Activated naive CD4-positive, alpha-beta T cell treated with anti-CD3 and anti-CD28 coated beads for 36 hours (primary cell): ENCODE data around the gene SFN. TPM values are rescaled to one million over a fixed set of nuclear protein-coding genes. Genes with fewer than 3 reads are reported as not detected.

Experiments
- CTCF ChIA-PET: fragments of 350-600 bp; sonication (Branson Sonifier 250); formaldehyde crosslinking; loops from one replicate; lab custom pipeline; 2021; ENCODE audit warnings: antibody characterized with exemption; lab: Charles Lee
- DNase-seq: peaks from one replicate; pipeline ENCODE4 v3.0.0-alpha.2; 2020
- H3K27ac Mint-ChIP-seq: one replicate; pipeline ENCODE4 v1.8.0; 2021; ENCODE audit warnings: mild to moderate bottlenecking, mixed read lengths
- H3K27me3 Mint-ChIP-seq: one replicate; pipeline ENCODE4 v1.8.0; 2021; ENCODE audit warnings: low read depth, mixed read lengths
- H3K36me3 Mint-ChIP-seq: one replicate; pipeline ENCODE4 v1.8.0; 2021; ENCODE audit warnings: low read depth, mixed read lengths
- H3K4me1 Mint-ChIP-seq: one replicate; pipeline ENCODE4 v1.8.0; 2021; ENCODE audit warnings: low read depth, mixed read lengths
- H3K4me3 Mint-ChIP-seq: one replicate; pipeline ENCODE4 v1.8.0; 2021; ENCODE audit warnings: mild to moderate bottlenecking, moderate library complexity, mixed read lengths
- H3K9me3 Mint-ChIP-seq: one replicate; pipeline ENCODE4 v1.8.0; 2021; ENCODE audit warnings: mixed read lengths
- intact Hi-C: fragments of 100-400 bp; cut with micrococcal nuclease; formaldehyde crosslinking; loops from one replicate; pipeline ENCODE4 v1.15.1; 2023
- total RNA-seq, 2 experiments: library from RNA; stranded (reverse); gene quantifications; one replicate each; pipeline ENCODE4 v1.2.3, GENCODE V29; 2021

SFN gene
- total RNA-seq, 2 experiments from 2014 or later: 0.26 to 0.52 TPM

DNA sequence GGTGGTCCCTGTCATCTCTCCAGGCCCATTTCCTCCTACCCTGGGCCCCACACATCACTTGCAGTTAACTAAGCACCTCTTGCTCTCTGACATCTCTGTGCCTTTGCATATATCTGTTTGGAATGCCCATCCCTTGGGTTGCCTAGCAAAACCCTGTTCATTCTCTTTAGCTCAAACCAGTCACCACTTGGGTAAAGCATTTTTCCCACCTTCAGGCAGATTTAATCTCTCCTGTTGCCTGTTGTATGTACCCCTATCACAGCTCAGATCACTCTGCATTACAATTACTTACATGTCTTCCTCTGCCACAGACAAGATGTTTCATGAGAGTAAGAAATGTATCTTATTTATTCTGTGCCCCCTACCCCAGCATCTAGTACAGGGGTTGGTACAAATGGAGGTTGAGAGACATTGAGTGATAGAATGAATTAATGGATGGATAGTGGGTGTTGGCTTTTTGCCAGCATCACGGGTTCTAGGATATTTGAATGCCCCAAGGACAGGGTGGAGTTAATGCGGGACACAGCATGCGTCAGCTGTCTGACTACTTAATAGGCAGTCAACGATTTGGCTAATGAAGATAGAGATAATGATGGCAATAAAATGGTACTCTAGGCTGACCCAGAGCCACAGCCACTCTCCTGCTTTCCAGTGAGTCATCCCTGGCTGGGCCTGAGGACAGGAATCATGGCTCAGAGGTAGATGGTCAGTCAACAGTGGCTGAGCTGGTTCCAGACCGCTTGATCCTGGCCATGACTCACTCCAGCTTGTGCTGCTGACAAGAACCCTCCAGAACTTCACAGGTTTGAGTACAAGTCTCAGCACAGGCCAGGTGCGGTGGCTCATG, 44.3 kb downstream of the SFN start:
- intact Hi-C loops: no loop called here
- Mint-ChIP-seq H3K36me3 (no peaks in the 10 kb centered on the region), H3K4me1 (no peaks in the 10 kb centered on the region), H3K9me3 (no peaks in the 10 kb centered on the region), H3K27me3 (no peaks in the 10 kb centered on the region), H3K4me3 (no peak overlapping the region), H3K27ac (no peak overlapping the region)
- CTCF ChIA-PET: interaction anchor here (0.6 kb wide), 1 partner anchor 11 kb away, joined by 4 read pairs; no protein-coding TSS in a partner anchor
- DNase-seq: no peak

DNA sequence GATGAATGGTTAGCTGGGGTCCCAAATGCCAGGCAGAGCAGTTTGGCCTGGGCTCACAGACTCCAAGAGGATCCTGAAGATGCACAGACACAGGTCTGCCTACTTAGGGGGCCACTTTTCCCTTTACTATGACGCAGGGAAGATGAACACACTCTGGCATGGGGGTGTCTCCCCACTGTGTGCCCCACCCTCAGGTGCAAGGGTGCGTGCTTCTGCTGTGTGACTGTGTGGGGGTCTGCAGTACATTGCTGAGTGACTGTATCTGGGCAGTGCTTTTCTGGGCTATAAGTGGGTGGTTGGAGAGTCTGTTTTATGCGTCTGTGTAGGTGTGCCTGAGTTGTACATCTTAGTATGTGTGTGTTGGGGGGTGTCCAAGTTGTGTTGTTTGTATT, 47.0 kb downstream of the SFN start:
- intact Hi-C loops: no loop called here
- CTCF ChIA-PET: interaction anchor here (1.6 kb wide), 1 partner anchor 10 kb away, joined by 4 read pairs; the partner anchor contains the start of gene GPATCH3
- no peak for DNase-seq

DNA sequence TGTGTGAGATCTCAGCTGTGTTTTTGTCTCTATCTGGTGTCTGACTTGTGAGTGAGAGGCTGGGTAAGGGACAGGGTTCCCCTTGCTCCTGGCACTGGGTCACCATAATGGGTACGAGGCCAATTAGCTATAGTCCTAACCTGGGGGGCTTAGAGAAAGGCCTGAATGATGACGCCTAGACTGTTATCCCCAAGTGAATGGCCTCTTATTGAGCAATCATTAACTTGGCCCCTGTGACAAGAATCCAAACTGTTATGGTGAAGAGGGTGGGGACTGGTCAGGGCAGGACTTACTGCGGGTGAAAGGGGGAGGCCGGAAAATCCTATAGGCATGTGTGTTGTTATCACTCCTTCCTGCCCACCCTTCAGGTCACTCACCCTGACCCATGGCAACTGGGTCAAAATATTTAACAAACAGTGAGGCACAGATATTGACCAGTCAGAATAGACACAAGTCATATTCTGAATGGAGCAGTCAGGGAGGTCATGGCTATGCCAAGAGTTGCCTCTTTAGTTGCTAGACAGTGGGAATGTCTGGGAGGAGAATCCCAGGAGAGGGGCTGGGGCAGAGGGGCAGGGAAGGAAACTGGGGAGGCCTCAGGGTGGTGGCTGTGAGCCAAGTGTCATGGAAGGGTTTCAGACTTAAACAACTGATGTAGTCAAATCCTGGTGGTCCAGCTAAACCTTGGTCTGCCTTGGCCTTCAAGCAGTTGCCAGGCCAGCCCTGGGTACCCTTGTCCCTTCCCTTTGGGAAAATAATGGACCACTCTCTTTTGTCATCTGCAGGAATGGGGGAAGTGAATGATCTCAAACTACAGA, 47.6 kb downstream of the SFN start:
- no peak overlapping the region for H3K4me3 Mint-ChIP-seq
- no peak overlapping the region for H3K27ac Mint-ChIP-seq
- no peaks in the 10 kb centered on the region for H3K4me1 Mint-ChIP-seq
- intact Hi-C loops: no loop called here
- no peak for DNase-seq
- CTCF ChIA-PET: no interaction called here
- H3K36me3 Mint-ChIP-seq: no peaks in the 10 kb centered on the region
- H3K27me3 Mint-ChIP-seq: no peaks in the 10 kb centered on the region
- no peaks in the 10 kb centered on the region for H3K9me3 Mint-ChIP-seq

More for the DNA sequence above, 47.0 kb downstream of the SFN start:
- no peak overlapping the region for H3K27ac Mint-ChIP-seq
- no peaks in the 10 kb centered on the region for H3K4me1 Mint-ChIP-seq
- H3K36me3 Mint-ChIP-seq: no peaks in the 10 kb centered on the region
- no peak overlapping the region for H3K4me3 Mint-ChIP-seq
- H3K9me3 Mint-ChIP-seq: no peaks in the 10 kb centered on the region
- no peaks in the 10 kb centered on the region for H3K27me3 Mint-ChIP-seq

DNA sequence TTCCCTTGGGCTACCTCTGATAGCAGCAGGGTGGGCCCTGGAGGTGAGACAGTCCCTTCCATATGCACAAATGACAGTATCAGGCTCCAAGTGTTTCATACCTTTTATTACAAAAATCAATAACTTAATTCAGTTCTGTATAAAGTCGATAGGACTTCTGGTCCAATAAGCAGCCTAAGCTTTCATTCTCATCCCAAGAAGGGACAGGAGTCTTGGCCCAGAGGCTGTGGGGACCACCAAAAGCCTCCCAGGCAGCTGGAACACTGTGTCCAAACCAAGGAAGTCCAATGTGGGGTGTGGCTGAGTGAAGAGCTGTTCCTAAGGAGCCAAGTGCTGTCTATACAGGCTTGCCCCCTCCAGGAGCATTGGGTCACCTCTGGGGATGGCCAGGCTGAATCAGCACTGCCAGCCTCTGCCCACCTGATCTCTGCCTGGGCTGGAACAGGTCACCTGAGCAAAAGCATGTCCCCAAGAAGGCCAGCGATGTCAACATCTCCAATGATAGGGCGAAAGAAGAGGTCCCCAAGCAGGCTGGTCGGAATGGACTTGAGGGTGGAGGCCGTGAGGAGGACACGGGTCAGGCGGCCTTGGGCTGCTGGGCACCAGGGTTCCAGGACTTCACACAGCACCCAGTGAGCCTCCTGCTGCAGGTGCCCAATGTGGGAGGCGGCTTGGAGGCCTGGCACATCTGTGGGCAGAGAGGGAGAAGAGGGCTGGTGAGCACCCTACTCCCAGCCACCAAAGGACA, 48.6 kb downstream of the SFN start:
- intact Hi-C loops: no loop called here
- CTCF ChIA-PET: no interaction called here
- no peak overlapping the region for H3K4me3 Mint-ChIP-seq
- no peaks in the 10 kb centered on the region for H3K4me1 Mint-ChIP-seq
- no peaks in the 10 kb centered on the region for H3K9me3 Mint-ChIP-seq
- no peak for DNase-seq
- no peak overlapping the region for H3K27ac Mint-ChIP-seq
- H3K36me3 Mint-ChIP-seq: no peaks in the 10 kb centered on the region
- H3K27me3 Mint-ChIP-seq: no peaks in the 10 kb centered on the region

DNA sequence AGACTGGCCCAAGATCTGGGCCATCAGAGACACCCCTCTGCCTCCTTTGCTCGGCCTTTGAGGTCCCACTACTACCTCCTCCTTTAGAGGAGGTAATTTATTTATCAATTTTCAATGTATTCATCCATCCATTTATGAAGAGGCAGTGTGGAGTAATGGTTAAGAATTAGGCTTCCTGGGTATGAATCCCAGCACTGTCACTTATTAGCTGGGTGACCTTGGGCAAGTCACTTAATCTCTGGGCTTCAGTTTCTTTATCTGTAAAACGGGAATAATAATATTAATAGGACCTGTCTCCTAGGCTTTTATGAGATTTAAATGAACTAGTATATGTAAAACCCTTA, 49.2 kb downstream of the SFN start:
- Mint-ChIP-seq H3K27me3 (no peaks in the 10 kb centered on the region), H3K9me3 (no peaks in the 10 kb centered on the region), H3K4me3 (no peak overlapping the region), H3K4me1 (no peaks in the 10 kb centered on the region), H3K36me3 (no peaks in the 10 kb centered on the region), H3K27ac (no peak overlapping the region)
- DNase-seq: no peak
- intact Hi-C loops: no loop called here
- CTCF ChIA-PET: no interaction called here

DNA sequence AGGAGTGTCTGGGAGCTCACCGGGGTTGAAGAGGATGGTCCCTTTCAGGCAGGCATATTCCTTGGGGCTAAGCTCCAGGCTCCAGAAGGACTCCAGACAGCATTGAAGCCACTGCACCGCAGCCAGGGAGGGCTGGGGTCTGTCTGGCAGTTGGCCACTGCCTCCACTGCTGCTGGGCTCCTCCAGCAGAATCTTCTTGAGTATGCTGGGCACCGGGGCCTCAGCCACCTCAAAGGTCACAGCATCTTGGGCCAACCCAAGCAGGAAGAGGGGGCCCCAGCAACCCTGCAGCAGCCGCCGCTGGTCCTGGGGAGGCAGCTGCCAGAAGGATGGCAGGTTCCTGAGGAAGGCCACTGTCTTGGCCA, 50.4 kb downstream of the SFN start:
- Mint-ChIP-seq H3K4me3 (no peak overlapping the region), H3K27me3 (no peaks in the 10 kb centered on the region), H3K36me3 (no peaks in the 10 kb centered on the region), H3K9me3 (no peaks in the 10 kb centered on the region), H3K27ac (no peak overlapping the region), H3K4me1 (no peaks in the 10 kb centered on the region)
- no peak for DNase-seq
- CTCF ChIA-PET: interaction anchor here (0.6 kb wide), 1 partner anchor 85 kb away, joined by 5 read pairs; no protein-coding TSS in a partner anchor
- intact Hi-C loops: no loop called here

Other genes starting within 250 kb of the SFN start
- 10 to 100 TPM; 65.0 to 65.9 TPM for gene ARID1A, start 167.1 kb upstream of the SFN start, total RNA-seq
- gene PIGV, start 75.2 kb upstream of the SFN start, total RNA-seq: 10 to 100 TPM; 10.6 to 11.2 TPM
- gene ZDHHC18, start 36.5 kb upstream of the SFN start, total RNA-seq: 10 to 100 TPM; 37.3 to 39.0 TPM
- gene GPN2, start 27.1 kb downstream of the SFN start, total RNA-seq: 10 to 100 TPM; 19.8 to 20.7 TPM
- 1 to 10 TPM; 7.9 to 8.5 TPM for gene GPATCH3, start 37.3 kb downstream of the SFN start, total RNA-seq
- not detected for gene NR0B2, start 50.8 kb downstream of the SFN start, total RNA-seq
- 10 to 100 TPM; 75.3 to 78.1 TPM for gene NUDC, start 58.6 kb downstream of the SFN start, total RNA-seq
- under 1 TPM; 0.24 to 0.25 TPM for gene KDF1, start 97.3 kb downstream of the SFN start, total RNA-seq
- under 1 TPM; 0.20 to 0.43 TPM for gene TRNP1, start 130.5 kb downstream of the SFN start, total RNA-seq
- not detected for gene TENT5B, start 149.7 kb downstream of the SFN start, total RNA-seq